ENCODE measurements around the gene WHRN. TPM values are rescaled to one million over a fixed set of nuclear protein-coding genes. Genes with fewer than 3 reads are reported as not detected.

WHRN gene
- total RNA-seq, 2 experiments from 2014 or later: 19.9 to 20.5 TPM

- H3K9me3 ChIP-seq (ENCODE audit: control insufficient read depth in 1 of 2, insufficient read depth in 1 of 2, low read length in 2 of 2): no peaks in the 10 kb centered on the region
- peaks cover 7 to 11% of the 10 kb centered on the region in 2 experiments for H3K27me3 ChIP-seq (ENCODE audit: control insufficient read depth in 1 of 2, insufficient read depth in 2 of 2, low read length in 2 of 2)
- DNase-seq (no peak), ATAC-seq (ENCODE audit: poor library complexity) (no peak)
- CTCF ChIA-PET: no interaction called here
- no peaks in the 10 kb centered on the region for H3K36me3 ChIP-seq (ENCODE audit: insufficient read depth, low read length)
- POLR2A ChIA-PET: no interaction called here
- no peaks in the 10 kb centered on the region for H3K36me3 Mint-ChIP-seq (ENCODE audit: low read depth)
- H3K4me3 Mint-ChIP-seq: no peak overlapping the region
- no peaks in the 10 kb centered on the region for H3K4me1 Mint-ChIP-seq (ENCODE audit: low read depth)
- no peak overlapping the region for H3K27ac Mint-ChIP-seq
- no peak overlapping the region for H3K4me3 ChIP-seq (ENCODE audit: low read length)
- H3K9me3 Mint-ChIP-seq: no peaks in the 10 kb centered on the region
- TF ChIP-seq CTCF (IDR thresholded peaks at IDR 0.05): no peak
- H3K4me1 ChIP-seq (ENCODE audit: insufficient read depth, low read length): no peaks in the 10 kb centered on the region
- H3K27ac ChIP-seq (ENCODE audit: low read depth in 1 of 2, low read length in 2 of 2): no peak overlapping the region
- H3K27me3 Mint-ChIP-seq: peaks cover 54% of the 10 kb centered on the region
- intact Hi-C loops (cut with DNase I, micrococcal nuclease): no loop called here
These were observed 20.2 kb upstream of the WHRN start for GRCh38 chr9:114525513-114525912.

DNA sequence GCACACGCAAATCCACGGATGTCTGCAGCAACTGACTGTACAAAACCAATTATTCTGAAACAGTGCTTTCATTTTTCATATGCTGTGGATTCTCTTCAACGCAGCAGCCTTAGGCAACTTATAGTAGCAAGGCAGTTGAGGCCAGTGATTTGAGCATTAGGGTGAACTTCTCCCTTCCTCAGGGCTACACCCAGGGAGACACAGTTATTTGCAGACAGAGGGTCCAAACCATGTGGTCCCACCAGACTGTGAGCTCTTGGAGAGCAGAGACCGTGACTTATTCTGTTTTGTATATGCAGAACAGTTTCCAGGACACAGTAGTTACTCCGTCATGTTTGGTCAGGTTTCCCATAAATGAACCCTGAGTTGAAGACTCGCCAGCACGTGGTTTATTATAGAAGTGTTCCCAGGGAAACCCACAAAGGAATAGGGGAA is 19.0 kb upstream of the WHRN start:
- H3K9me3 Mint-ChIP-seq: no peaks in the 10 kb centered on the region
- no peaks in the 10 kb centered on the region for H3K36me3 ChIP-seq (ENCODE audit: insufficient read depth, low read length)
- no peaks in the 10 kb centered on the region for H3K4me1 Mint-ChIP-seq (ENCODE audit: low read depth)
- no peaks in the 10 kb centered on the region for H3K4me1 ChIP-seq (ENCODE audit: insufficient read depth, low read length)
- intact Hi-C loops (cut with DNase I, micrococcal nuclease): no loop called here
- no peak overlapping the region for H3K27ac Mint-ChIP-seq
- H3K36me3 Mint-ChIP-seq (ENCODE audit: low read depth): no peaks in the 10 kb centered on the region
- no peak for TF ChIP-seq CTCF (IDR thresholded peaks at IDR 0.05)
- peaks cover 7 to 11% of the 10 kb centered on the region in 2 experiments for H3K27me3 ChIP-seq (ENCODE audit: control insufficient read depth in 1 of 2, insufficient read depth in 2 of 2, low read length in 2 of 2)
- ATAC-seq (ENCODE audit: poor library complexity) (no peak), DNase-seq (no peak)
- POLR2A ChIA-PET: no interaction called here
- CTCF ChIA-PET: no interaction called here
- H3K27me3 Mint-ChIP-seq: peaks cover 54% of the 10 kb centered on the region
- H3K4me3 ChIP-seq (ENCODE audit: low read length): no peak overlapping the region
- no peaks in the 10 kb centered on the region for H3K9me3 ChIP-seq (ENCODE audit: control insufficient read depth in 1 of 2, insufficient read depth in 1 of 2, low read length in 2 of 2)
- no peak overlapping the region for H3K4me3 Mint-ChIP-seq
- H3K27ac ChIP-seq (ENCODE audit: low read depth in 1 of 2, low read length in 2 of 2): no peak overlapping the region

DNA sequence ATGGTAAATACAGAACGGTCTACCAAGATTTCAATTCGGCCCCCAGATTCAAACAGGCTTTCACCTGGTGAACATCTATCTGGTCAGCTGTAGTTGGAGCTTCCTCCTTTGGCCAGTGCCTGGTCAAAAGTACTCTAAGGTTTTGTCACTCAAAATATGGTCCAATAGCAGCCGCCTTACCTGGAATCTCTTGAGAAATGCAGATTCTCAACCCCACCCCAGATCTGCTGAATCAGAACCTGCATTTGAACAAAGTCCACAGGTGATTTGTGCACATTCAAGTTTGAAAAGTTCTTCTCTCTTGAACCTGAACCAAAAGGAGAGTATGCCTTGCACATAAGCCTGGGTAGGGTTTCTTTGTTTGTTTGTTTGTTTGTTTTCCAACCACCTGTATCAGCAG is 17.6 kb upstream of the WHRN start:
- CTCF ChIA-PET: no interaction called here
- intact Hi-C loops (cut with DNase I, micrococcal nuclease): no loop called here

More for the DNA sequence above, 17.6 kb upstream of the WHRN start:
- DNase-seq (no peak), ATAC-seq (ENCODE audit: poor library complexity) (no peak)
- Histone ChIP-seq H3K4me1 (ENCODE audit: insufficient read depth, low read length) (peaks cover 4% of the 10 kb centered on the region), H3K9me3 (ENCODE audit: control insufficient read depth in 1 of 2, insufficient read depth in 1 of 2, low read length in 2 of 2) (no peaks in the 10 kb centered on the region), H3K27ac (ENCODE audit: low read depth in 1 of 2, low read length in 2 of 2) (no peak overlapping the region), H3K27me3 (ENCODE audit: control insufficient read depth in 1 of 2, insufficient read depth in 2 of 2, low read length in 2 of 2) (peaks cover 7 to 11% of the 10 kb centered on the region in 2 experiments), H3K36me3 (ENCODE audit: insufficient read depth, low read length) (no peaks in the 10 kb centered on the region), H3K4me3 (ENCODE audit: low read length) (no peak overlapping the region)
- H3K27ac Mint-ChIP-seq: no peak overlapping the region
- no peaks in the 10 kb centered on the region for H3K9me3 Mint-ChIP-seq
- peaks cover 47% of the 10 kb centered on the region for H3K27me3 Mint-ChIP-seq
- H3K4me1 Mint-ChIP-seq (ENCODE audit: low read depth): no peaks in the 10 kb centered on the region
- POLR2A ChIA-PET: no interaction called here
- no peak for TF ChIP-seq CTCF (IDR thresholded peaks at IDR 0.05)
- H3K4me3 Mint-ChIP-seq: no peak overlapping the region
- H3K36me3 Mint-ChIP-seq (ENCODE audit: low read depth): no peaks in the 10 kb centered on the region
